22Rv1 (cell line): ENCODE measurements around the gene SNRNP48.
A peak's percentile ranks its signal among the peaks of the same experiment; 100 is the strongest.

ENCODE experiments used
- H3K27ac ChIP-seq: fragments of 450-650 bp; 2 replicates; pipeline ENCODE4 v1.5.1; 2017
- ZFX ChIP-seq: fragments of 450-650 bp; IDR thresholded peaks from 2 replicates; pipeline ENCODE4 v1.6.1; 2017; ENCODE audit warnings: antibody characterized with exemption, borderline replicate concordance
- TF ChIP-seq, protein P1 (sequence below): fragments of 450-650 bp; IDR thresholded peaks from 2 replicates; pipeline ENCODE4 v1.5.1; 2017; ENCODE audit warnings: mild to moderate bottlenecking

SNRNP48 gene

DNA sequence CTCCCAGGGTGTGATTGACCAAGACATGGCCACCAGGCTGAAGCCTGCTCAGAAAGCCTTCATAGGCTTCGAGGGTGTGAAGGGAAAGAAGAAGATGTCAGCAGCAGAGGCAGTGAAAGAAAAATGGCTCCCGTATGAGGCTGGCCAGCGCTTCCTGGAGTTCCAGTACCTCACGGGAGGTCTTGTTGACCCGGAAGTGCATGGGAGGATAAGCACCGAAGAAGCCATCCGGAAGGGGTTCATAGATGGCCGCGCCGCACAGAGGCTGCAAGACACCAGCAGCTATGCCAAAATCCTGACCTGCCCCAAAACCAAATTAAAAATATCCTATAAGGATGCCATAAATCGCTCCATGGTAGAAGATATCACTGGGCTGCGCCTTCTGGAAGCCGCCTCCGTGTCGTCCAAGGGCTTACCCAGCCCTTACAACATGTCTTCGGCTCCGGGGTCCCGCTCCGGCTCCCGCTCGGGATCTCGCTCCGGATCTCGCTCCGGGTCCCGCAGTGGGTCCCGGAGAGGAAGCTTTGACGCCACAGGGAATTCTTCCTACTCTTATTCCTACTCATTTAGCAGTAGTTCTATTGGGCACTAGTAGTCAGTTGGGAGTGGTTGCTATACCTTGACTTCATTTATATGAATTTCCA lies 4.6 kb upstream of the SNRNP48 start:
- TF ChIP-seq ZFX: no peak
- TF ChIP-seq, protein P1, sequence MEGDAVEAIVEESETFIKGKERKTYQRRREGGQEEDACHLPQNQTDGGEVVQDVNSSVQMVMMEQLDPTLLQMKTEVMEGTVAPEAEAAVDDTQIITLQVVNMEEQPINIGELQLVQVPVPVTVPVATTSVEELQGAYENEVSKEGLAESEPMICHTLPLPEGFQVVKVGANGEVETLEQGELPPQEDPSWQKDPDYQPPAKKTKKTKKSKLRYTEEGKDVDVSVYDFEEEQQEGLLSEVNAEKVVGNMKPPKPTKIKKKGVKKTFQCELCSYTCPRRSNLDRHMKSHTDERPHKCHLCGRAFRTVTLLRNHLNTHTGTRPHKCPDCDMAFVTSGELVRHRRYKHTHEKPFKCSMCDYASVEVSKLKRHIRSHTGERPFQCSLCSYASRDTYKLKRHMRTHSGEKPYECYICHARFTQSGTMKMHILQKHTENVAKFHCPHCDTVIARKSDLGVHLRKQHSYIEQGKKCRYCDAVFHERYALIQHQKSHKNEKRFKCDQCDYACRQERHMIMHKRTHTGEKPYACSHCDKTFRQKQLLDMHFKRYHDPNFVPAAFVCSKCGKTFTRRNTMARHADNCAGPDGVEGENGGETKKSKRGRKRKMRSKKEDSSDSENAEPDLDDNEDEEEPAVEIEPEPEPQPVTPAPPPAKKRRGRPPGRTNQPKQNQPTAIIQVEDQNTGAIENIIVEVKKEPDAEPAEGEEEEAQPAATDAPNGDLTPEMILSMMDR: no peak
- H3K27ac ChIP-seq: no peak overlapping the region

DNA sequence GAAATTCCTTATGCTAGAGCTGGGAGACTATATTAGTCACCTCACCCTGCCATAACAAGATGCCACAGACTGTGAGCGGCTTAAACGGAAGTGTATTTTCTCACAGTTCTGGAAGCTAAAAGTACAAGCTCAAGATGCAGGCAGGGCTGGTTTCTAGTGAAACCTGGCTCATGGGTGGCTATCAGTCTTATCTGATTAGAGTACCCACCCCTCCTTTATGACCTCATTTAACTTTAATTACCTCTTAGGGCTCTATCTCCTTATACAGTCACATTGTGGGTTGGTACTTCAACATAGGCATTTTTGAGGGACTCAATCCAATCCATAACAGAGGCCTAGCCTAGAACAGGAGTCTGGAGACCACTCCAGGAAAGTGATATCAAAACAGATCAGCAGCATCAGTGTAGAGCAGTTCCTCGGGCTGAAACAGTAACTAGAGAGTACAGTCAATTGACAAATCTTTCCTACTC lies 2.3 kb upstream of the SNRNP48 start:
- no peak overlapping the region for H3K27ac ChIP-seq
- no peak for TF ChIP-seq ZFX
- TF ChIP-seq, protein P1: no peak

DNA sequence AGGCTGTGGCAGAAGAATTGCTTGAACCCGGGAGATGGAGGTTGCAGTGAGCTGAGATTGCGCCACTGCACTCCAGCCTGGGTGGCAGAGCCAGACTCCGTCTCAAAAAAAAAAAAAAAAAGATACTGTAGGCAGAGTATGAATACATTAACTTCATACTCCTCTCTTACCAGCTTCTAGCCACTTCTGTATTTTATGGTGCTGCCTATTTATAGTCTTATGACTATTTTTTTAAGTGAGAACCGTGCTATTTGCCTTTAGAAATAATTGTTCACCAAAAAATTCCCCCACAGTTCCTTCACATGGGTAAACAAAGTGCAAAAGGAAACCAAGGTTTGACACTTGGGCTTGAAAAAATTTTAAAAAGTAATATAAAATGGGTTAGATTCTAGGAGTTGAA lies 1.5 kb upstream of the SNRNP48 start:
- TF ChIP-seq ZFX: no peak
- TF ChIP-seq, protein P1: no peak

DNA sequence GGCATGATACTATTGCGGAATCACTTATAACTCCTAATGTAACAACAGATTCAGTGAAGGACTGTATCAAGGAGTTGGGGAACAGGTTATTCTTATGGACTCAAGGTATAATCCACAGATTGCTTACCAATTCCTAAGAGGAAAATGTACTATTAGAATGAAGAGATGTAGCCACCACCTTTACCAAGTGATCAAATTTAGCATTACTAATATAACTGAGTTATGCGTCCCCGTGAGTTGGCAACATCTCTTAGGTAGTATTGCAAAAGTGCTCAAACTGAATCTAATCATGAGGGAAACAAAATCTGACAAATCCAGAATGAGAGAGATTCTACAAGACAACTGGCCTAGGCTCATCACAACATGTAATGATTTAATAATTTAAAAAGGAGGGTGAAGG lies 777 bp upstream of the SNRNP48 start:
- peak overlapping the region; percentile 56 for H3K27ac ChIP-seq
- TF ChIP-seq, protein P1: no peak
- TF ChIP-seq ZFX: no peak

More for the DNA sequence above, 1.5 kb upstream of the SNRNP48 start:
- H3K27ac ChIP-seq: no peak overlapping the region

DNA sequence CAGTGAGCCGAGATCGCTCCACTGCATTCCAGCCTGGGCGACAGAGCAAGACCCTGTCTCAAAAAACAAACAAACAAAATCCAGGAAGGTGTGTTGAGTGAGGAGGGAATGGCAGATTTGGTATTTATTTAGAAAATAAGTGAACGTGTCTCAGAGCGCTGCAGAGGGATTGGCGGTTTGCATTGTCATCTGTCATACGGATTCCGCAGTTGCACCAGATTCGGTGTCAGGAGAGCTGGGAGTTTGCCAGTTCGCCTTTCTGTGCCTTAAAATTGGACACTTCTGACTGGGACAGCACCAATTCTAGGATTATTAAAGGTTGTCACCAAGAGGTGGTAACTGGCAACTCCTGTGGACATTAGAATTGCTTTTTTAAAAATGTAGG lies 912 bp downstream of the SNRNP48 start:
- TF ChIP-seq, protein P1: no peak
- no peak for TF ChIP-seq ZFX
- no peak overlapping the region for H3K27ac ChIP-seq

DNA sequence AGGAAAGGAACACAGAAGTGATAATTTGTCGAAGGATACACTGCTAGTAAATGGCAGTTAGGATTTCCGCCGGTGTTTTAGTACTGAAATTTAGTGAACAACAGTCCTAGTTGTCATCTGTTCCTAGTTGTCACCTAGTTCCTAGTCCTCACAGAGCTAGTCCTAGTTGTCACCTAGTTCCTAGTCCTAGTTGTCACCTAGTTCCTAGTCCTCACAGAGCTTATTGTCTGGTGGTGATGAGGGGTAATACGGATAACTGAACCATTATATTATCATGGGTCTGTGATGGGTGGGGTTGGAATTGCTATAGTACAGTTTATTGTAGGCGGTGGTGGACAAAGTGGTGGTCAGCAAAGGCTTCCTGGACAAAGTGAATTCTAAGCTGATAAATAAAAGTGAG lies 1.8 kb downstream of the SNRNP48 start:
- no peak overlapping the region for H3K27ac ChIP-seq
- no peak for TF ChIP-seq ZFX
- TF ChIP-seq, protein P1: no peak

DNA sequence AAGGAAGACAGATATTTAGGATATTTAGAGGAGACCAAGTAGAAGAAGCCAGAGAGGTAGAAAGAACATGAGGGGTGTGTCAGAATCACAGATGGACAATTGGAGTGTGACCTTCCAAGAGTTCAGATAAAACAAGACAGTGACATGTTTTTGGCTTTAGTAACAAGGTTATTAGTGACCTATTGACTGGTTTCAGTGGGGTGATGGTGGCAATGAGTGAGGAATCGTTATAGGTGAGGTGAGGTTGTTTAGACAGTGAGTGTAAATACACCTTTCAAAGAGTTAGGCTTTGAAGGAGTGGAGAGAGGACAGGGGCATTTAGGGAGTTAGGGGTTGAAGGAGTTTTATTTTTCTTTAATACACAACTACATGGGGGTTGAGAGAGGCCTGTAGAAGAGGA lies 3.2 kb downstream of the SNRNP48 start:
- no peak overlapping the region for H3K27ac ChIP-seq
- TF ChIP-seq, protein P1: no peak
- no peak for TF ChIP-seq ZFX
